ENCODE data around the gene XPNPEP2.
A peak's percentile ranks its signal among the peaks of the same experiment; 100 is the strongest.

XPNPEP2 gene

GRCh38 chrX:129779086-129779672 is 40.4 kb downstream of the XPNPEP2 start:
- TF ChIP-seq, protein P1, sequence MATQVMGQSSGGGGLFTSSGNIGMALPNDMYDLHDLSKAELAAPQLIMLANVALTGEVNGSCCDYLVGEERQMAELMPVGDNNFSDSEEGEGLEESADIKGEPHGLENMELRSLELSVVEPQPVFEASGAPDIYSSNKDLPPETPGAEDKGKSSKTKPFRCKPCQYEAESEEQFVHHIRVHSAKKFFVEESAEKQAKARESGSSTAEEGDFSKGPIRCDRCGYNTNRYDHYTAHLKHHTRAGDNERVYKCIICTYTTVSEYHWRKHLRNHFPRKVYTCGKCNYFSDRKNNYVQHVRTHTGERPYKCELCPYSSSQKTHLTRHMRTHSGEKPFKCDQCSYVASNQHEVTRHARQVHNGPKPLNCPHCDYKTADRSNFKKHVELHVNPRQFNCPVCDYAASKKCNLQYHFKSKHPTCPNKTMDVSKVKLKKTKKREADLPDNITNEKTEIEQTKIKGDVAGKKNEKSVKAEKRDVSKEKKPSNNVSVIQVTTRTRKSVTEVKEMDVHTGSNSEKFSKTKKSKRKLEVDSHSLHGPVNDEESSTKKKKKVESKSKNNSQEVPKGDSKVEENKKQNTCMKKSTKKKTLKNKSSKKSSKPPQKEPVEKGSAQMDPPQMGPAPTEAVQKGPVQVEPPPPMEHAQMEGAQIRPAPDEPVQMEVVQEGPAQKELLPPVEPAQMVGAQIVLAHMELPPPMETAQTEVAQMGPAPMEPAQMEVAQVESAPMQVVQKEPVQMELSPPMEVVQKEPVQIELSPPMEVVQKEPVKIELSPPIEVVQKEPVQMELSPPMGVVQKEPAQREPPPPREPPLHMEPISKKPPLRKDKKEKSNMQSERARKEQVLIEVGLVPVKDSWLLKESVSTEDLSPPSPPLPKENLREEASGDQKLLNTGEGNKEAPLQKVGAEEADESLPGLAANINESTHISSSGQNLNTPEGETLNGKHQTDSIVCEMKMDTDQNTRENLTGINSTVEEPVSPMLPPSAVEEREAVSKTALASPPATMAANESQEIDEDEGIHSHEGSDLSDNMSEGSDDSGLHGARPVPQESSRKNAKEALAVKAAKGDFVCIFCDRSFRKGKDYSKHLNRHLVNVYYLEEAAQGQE (IDR thresholded peaks at IDR 0.05; ENCODE audit: low read depth): no peak
- no peak for TF ChIP-seq YY1 (IDR thresholded peaks at IDR 0.05; ENCODE audit: low read depth)
- no peak for TF ChIP-seq TAF1 (IDR thresholded peaks at IDR 0.05; ENCODE audit: low read depth)
- TF ChIP-seq, protein P2, sequence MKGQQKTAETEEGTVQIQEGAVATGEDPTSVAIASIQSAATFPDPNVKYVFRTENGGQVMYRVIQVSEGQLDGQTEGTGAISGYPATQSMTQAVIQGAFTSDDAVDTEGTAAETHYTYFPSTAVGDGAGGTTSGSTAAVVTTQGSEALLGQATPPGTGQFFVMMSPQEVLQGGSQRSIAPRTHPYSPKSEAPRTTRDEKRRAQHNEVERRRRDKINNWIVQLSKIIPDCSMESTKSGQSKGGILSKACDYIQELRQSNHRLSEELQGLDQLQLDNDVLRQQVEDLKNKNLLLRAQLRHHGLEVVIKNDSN (IDR thresholded peaks at IDR 0.05): no peak
- no peak for TF ChIP-seq RAD21 (IDR thresholded peaks at IDR 0.05; ENCODE audit: low read depth)
- TF ChIP-seq, protein P3, sequence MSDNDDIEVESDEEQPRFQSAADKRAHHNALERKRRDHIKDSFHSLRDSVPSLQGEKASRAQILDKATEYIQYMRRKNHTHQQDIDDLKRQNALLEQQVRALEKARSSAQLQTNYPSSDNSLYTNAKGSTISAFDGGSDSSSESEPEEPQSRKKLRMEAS (IDR thresholded peaks at IDR 0.05): no peak
- no peak for TF ChIP-seq TCF12 (IDR thresholded peaks at IDR 0.05; ENCODE audit: low read depth)

- TF ChIP-seq, protein P1 (IDR thresholded peaks at IDR 0.05; ENCODE audit: low read depth): no peak
- TF ChIP-seq RAD21 (IDR thresholded peaks at IDR 0.05; ENCODE audit: low read depth) (no peak), CEBPB (IDR thresholded peaks at IDR 0.05) (no peak), FOXM1 (IDR thresholded peaks at IDR 0.05; ENCODE audit: borderline replicate concordance, low read depth) (no peak), TCF12 (IDR thresholded peaks at IDR 0.05; ENCODE audit: low read depth) (no peak)
- TF ChIP-seq, protein P3 (IDR thresholded peaks at IDR 0.05): no peak
Observed at GRCh38 chrX:129779747-129780146, 41.0 kb downstream of the XPNPEP2 start, which contains the start of gene SASH3. SASH3 (plus strand) TSS chrX:129779949; CDS start chrX:129780098, 149 bp downstream.

DNA sequence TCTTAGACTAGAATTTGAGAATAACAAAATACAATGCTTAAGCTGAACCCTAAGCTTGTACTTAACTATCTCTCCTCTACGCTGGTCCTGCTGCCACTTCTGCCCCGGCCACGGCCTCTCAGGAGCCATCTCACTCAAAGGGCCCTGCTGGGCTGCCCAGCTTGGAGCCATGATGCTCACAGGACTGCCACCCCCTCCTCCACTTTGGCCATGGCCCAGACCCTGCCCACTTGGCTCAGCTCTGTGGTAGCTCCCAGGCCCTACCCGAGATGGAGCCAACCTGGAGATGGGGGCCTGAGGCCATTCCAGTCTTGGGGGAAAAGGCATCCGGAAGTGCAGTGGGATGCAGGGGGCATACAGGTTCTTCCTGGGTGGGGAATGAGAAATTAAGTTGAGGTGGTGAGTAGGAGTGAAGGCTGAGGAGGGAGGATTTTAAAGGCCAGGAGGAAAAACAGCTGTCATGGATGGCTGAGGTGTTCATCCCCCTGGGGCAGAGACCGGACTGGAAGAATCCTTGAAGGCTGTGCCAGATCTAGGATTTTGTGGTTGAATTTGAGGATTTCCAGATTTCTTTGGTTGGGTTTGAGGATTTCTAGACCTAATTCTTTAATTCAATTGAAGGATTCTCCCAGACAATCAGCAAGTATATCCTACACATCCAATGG is 41.8 kb downstream of the XPNPEP2 start:
- TF ChIP-seq CEBPB (IDR thresholded peaks at IDR 0.05): no peak
- TF ChIP-seq FOXM1 (IDR thresholded peaks at IDR 0.05; ENCODE audit: borderline replicate concordance, low read depth): no peak
- no peak for TF ChIP-seq NFIC (IDR thresholded peaks at IDR 0.05)
- no peak for TF ChIP-seq YY1 (IDR thresholded peaks at IDR 0.05; ENCODE audit: low read depth)
- no peak for TF ChIP-seq CREB1 (IDR thresholded peaks at IDR 0.05; ENCODE audit: low read depth)
- TF ChIP-seq, protein P2 (IDR thresholded peaks at IDR 0.05): no peak
- no peak for TF ChIP-seq EP300 (IDR thresholded peaks at IDR 0.05; ENCODE audit: borderline replicate concordance)
- no peak for TF ChIP-seq TEAD4 (IDR thresholded peaks at IDR 0.05)
- TF ChIP-seq, protein P3 (IDR thresholded peaks at IDR 0.05): no peak
- no peak for TF ChIP-seq TCF12 (IDR thresholded peaks at IDR 0.05; ENCODE audit: low read depth)
- TF ChIP-seq TAF1 (IDR thresholded peaks at IDR 0.05; ENCODE audit: low read depth): no peak
- TF ChIP-seq ZBTB7A (IDR thresholded peaks at IDR 0.05; ENCODE audit: low read depth): no peak
- no peak for TF ChIP-seq RAD21 (IDR thresholded peaks at IDR 0.05; ENCODE audit: low read depth)

DNA sequence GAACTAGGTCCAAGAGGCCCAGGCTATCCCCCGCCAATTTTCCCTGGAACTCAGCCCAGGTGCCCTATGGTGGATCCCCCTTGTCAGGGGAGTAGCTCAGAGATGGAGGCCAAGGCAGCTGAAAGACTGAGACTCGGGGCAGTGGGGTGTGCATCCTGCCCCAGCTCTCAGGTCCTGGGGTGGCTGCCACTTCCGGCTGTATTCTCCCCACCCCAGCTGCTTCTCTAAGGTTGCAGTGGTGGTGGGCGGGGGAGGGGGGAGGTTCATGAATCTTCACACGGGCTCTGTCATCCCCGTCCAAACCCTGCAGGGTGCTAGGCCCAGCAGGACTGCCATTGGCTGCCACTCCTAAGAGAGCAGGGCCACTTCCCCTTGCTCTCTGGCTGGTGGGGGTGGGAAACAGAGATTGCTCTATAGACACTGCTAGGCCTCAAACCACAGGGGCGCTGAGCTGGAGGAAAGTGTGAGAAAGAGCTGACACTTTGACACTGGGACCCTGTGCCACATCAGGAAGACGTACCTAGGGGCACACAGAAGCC is 42.4 kb downstream of the XPNPEP2 start:
- no peak for TF ChIP-seq TAF1 (IDR thresholded peaks at IDR 0.05; ENCODE audit: low read depth)
- TF ChIP-seq, protein P2 (IDR thresholded peaks at IDR 0.05): no peak

- TF ChIP-seq FOXM1 (IDR thresholded peaks at IDR 0.05; ENCODE audit: borderline replicate concordance, low read depth): no peak
- TF ChIP-seq, protein P1 (IDR thresholded peaks at IDR 0.05; ENCODE audit: low read depth): peak; percentile 76
Observed at GRCh38 chrX:129781680-129782495, 43.1 kb downstream of the XPNPEP2 start.
